ENCODE measurements around the gene GRIK3.

DNA sequence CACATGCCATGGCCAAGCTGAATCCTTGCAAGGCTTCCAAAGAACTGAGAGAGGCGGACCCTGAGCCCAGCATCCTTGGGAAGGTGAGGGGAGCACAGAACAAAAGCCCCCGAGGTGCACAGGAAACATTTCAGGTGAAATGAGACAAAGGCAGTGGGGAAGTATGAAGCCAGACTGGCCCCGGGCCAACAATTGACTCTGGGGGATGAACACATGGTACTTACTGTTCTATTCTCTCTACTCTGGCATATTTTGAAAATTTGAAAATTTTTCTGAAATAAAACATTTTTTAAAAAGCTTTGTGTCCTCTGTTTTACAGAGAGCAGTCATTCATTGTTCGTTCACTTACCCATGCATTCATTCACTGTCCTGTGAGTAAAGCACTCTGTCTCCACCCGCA, 77.7 kb downstream of the GRIK3 start:
- TF ChIP-seq, protein P1, sequence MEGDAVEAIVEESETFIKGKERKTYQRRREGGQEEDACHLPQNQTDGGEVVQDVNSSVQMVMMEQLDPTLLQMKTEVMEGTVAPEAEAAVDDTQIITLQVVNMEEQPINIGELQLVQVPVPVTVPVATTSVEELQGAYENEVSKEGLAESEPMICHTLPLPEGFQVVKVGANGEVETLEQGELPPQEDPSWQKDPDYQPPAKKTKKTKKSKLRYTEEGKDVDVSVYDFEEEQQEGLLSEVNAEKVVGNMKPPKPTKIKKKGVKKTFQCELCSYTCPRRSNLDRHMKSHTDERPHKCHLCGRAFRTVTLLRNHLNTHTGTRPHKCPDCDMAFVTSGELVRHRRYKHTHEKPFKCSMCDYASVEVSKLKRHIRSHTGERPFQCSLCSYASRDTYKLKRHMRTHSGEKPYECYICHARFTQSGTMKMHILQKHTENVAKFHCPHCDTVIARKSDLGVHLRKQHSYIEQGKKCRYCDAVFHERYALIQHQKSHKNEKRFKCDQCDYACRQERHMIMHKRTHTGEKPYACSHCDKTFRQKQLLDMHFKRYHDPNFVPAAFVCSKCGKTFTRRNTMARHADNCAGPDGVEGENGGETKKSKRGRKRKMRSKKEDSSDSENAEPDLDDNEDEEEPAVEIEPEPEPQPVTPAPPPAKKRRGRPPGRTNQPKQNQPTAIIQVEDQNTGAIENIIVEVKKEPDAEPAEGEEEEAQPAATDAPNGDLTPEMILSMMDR (IDR thresholded peaks at IDR 0.05) = no peak
- TF ChIP-seq ZFX (IDR thresholded peaks at IDR 0.05; ENCODE audit: borderline replicate concordance) = no peak

Data from 22Rv1 (cell line).